BLaER1 (cell line): ENCODE results near the gene TPRN.

Experiments
- H3K27ac ChIP-seq: shearing (Covaris generic); formaldehyde crosslinking; 2 replicates; pipeline ENCODE4 v1.8.1; 2022
- H3K27me3 ChIP-seq: shearing (Covaris generic); formaldehyde crosslinking; 2 replicates; pipeline ENCODE4 v1.8.1; 2022
- H3K36me3 ChIP-seq: shearing (Covaris generic); formaldehyde crosslinking; 2 replicates; pipeline ENCODE4 v1.8.1; 2022
- H3K4me1 ChIP-seq: shearing (Covaris generic); formaldehyde crosslinking; 2 replicates; pipeline ENCODE4 v1.8.1; 2022
- H3K4me2 ChIP-seq: shearing (Covaris generic); formaldehyde crosslinking; 2 replicates; pipeline ENCODE4 v1.8.1; 2022
- H3K4me3 ChIP-seq: shearing (Covaris generic); formaldehyde crosslinking; 2 replicates; pipeline ENCODE4 v1.8.1; 2022
- H3K9ac ChIP-seq: shearing (Covaris generic); formaldehyde crosslinking; 2 replicates; pipeline ENCODE4 v1.8.1; 2022
- H3K9me3 ChIP-seq: shearing (Covaris generic); formaldehyde crosslinking; 2 replicates; pipeline ENCODE4 v1.8.1; 2022
- H4K20me1 ChIP-seq: shearing (Covaris generic); formaldehyde crosslinking; 2 replicates; pipeline ENCODE4 v1.8.1; 2022
- Cebpa-rat ChIP-seq: shearing (Covaris generic); IDR thresholded peaks from 2 replicates; pipeline ENCODE4 v1.8.1; 2022

The TPRN gene

DNA sequence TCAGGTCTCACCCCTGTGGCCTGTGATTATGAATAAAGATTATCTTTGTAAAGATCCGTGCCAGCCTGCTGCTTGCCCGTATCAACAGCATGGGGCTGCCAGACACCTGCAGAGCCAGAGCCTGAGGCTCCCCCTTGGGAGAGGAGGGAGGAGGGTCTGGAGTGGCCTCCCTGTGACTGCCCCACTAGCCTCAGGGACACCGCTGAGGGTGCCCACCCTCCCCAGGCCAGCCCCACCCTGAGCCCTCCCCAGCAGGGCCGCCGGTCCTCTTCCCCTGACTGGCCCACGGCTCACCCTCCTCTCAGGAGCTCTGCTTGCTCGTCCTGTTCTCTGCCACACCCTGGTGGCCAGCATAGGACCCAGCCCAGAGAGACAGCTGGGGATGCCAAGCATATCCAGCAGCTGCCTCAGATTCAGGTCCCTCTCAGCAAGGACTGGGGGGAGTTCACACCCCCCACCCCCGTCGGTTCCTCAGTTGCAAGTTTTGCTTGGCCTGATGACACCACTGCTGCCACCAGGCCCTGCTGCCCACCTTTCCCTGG is 10.2 kb downstream of the TPRN start:
- no peak for TF ChIP-seq Cebpa-rat
- Histone ChIP-seq H3K27ac (peak overlapping the region; percentile 91), H4K20me1 (peaks cover 89% of the 10 kb centered on the region), H3K9ac (peak overlapping the region; percentile 85), H3K4me3 (peak overlapping the region; percentile 87), H3K4me1 (peaks cover 78% of the 10 kb centered on the region), H3K36me3 (peaks cover 63% of the 10 kb centered on the region), H3K9me3 (no peaks in the 10 kb centered on the region), H3K4me2 (peak overlapping the region; percentile 100), H3K27me3 (no peaks in the 10 kb centered on the region)

DNA sequence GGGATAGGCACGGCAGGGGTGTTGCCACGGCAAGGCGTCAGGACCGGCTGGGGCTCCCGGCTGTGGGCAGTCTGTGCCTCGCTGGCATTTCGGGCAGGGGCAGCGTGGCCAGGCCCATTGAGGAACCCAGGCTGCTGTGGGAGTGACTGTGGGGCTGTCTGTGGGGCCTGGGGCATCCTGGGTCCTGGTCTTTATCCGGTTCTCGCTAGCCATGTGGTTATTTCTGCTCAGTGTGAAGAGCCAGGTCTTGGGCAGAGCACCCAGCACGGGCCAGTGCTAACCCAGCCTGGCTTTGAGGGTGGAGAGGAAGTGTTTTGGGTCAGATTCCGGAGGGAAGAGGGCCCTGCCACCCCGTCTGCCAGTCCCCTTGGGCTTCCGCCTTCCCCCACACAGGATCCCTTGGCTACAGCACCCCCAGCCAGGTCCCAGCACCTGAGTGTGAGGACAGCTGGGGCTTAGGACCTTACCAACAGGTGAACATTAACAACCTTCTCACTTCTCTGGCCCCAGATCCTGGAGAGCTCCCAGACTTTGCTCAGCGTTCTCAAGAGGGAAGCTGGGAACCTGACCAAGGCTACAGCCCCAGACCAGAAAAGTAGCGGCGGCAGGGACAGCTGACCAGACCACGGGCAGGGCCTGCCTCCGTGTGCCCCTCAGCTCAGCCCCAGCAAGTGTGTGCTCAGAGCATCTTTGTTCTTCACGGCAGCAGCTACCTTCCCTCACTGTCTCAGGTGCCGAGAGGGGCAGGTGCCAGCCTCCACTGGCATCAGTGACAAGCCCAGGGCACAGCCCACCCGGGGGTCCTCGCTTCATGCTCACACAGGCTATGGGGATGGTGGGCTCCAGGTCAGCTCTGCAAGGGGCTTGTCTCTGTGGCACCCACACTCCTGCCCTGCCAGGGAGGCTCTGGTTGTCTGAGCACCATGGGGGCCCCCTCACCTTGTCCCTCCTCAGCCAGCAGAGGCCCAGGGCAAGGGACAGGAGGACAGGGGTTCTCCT is 10.9 kb downstream of the TPRN start:
- Histone ChIP-seq H3K4me1 (peaks cover 76% of the 10 kb centered on the region), H3K4me3 (peak overlapping the region; percentile 87), H3K36me3 (peaks cover 68% of the 10 kb centered on the region), H3K4me2 (peak overlapping the region; percentile 100), H3K27me3 (no peaks in the 10 kb centered on the region), H4K20me1 (peaks cover 89% of the 10 kb centered on the region), H3K9me3 (no peaks in the 10 kb centered on the region), H3K9ac (peak overlapping the region; percentile 85), H3K27ac (peak overlapping the region; percentile 91)
- no peak for TF ChIP-seq Cebpa-rat

DNA sequence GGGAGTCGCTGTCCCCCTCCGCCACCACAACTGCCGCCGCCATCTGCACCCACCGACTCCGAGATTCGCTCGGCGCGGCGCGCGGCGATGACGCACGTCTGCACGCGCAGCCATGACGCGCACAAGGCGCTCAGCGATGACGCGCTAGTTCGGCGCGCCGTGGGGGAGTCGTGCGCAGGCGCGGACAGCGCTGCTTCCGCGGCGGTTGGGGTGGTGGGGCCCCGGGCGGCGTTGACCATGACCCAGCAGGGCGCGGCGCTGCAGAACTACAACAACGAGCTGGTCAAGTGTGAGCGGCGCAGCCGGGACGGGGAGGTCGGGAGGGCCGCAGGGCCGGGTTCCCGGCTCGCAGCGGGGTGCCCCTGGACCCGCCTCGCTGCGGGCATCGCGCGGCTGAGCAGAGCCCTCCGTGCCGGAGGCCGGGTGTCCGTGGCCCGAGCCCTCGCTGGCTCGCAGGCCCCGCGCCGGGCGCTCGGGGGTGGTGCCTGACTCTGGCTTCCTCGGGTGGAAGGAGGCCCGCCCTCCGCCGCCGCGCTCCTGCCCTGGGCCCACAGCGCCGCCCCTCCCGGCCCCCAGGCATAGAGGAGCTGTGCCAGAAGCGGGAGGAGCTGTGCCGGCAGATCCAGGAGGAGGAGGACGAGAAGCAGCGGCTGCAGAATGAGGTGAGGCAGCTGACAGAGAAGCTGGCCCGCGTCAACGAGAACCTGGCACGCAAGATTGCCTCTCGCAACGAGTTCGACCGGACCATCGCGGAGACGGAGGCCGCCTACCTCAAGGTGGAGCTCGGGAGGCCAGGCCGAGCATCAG is 11.8 kb downstream of the TPRN start, which contains the start of the genes ANAPC2 and SSNA1:
Gene ANAPC2 (minus strand): TSS at position 71 of the 807 bp plus-strand sequence. CDS start 28 bp downstream, at position 43.
Gene SSNA1 (plus strand): TSS at position 187 of the 807 bp plus-strand sequence. CDS start 51 bp downstream, at position 238.
- Histone ChIP-seq H3K4me1 (peaks cover 67% of the 10 kb centered on the region), H3K36me3 (peaks cover 77% of the 10 kb centered on the region)

DNA sequence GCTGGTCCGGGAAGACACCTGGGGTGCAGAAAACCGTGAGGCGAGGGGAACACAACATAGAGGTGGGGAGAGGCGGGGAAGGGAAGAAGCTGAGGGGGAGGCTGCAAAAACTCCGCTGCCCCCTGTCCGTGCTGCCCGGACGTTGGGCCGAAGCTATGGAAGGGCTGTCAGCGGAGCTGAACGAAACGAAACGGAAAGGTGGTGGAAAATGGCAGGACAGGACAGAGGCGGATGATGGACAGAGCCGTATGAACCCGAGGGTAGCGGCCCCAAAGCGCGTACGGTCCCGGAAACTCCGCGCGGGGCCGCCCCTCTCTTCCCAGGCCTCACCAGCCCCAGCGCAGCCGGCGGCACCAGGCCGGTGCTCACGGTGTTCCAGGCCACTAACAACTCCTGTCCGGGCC is 12.5 kb downstream of the TPRN start:
- Histone ChIP-seq H3K9me3 (no peaks in the 10 kb centered on the region), H3K4me2 (peak overlapping the region; percentile 99), H3K4me1 (peaks cover 61% of the 10 kb centered on the region), H3K4me3 (peak overlapping the region; percentile 87), H3K9ac (peak overlapping the region; percentile 85), H4K20me1 (peaks cover 80% of the 10 kb centered on the region), H3K27ac (peak overlapping the region; percentile 91), H3K36me3 (peaks cover 79% of the 10 kb centered on the region), H3K27me3 (no peaks in the 10 kb centered on the region)
- no peak for TF ChIP-seq Cebpa-rat

More for the DNA sequence above, 11.8 kb downstream of the TPRN start, which contains the start of the genes ANAPC2 and SSNA1:
- no peak for TF ChIP-seq Cebpa-rat
- Histone ChIP-seq H3K4me2 (peak within 1 kb of the TSS; percentile 100), H3K9ac (peak within 1 kb of the TSS; percentile 85), H3K27ac (peak within 1 kb of the TSS; percentile 91), H4K20me1 (peaks cover 86% of the 10 kb centered on the region), H3K4me3 (peak within 1 kb of the TSS; percentile 87), H3K27me3 (no peaks in the 10 kb centered on the region), H3K9me3 (no peaks in the 10 kb centered on the region)

DNA sequence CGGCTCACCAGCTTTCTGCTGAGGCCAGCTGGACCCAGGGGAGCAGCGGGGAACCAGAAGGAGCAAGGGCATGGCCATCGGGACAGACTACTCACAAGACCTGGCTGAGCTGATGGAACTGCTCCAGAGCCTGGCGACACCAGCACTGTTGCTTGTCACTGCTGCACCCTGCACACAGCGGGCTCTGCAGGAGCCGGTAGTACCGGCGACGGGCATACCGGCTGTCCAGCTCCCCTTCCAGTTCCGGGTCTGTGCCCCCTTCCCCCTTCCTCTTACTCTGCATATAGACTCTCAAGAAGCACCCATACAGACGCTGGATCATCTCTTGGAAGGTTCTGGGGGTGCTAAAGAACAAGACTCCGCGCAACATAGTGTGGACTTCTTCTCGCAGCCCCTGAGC is 13.2 kb downstream of the TPRN start:
- peaks cover 54% of the 10 kb centered on the region for H3K4me1 ChIP-seq
- H3K9me3 ChIP-seq: no peaks in the 10 kb centered on the region
- no peaks in the 10 kb centered on the region for H3K27me3 ChIP-seq
- H3K36me3 ChIP-seq: peaks cover 79% of the 10 kb centered on the region
- peak overlapping the region; percentile 85 for H3K9ac ChIP-seq
- H3K4me2 ChIP-seq: peak overlapping the region; percentile 99
- no peak overlapping the region for H3K27ac ChIP-seq
- H3K4me3 ChIP-seq: peak overlapping the region; percentile 87
- no peak for TF ChIP-seq Cebpa-rat
- peaks cover 76% of the 10 kb centered on the region for H4K20me1 ChIP-seq

DNA sequence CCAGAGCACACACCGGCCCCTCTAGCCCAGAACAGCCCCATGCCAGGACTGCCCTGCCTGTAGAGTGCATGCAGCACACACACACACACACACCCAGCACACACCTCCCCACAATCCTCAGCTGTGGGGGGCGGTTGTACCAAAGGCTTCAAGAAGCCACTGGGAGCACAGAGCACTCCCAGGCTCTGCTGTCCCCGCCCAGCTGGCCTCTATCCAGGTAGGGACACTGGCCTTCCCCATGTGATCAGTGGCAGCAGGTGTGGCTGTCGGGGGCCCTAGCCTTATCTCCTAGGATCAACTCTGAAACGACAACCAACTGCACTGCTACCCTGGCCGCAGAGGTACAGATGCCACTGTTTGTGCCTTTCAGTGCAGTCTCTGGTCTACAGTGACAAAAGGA is 14.2 kb downstream of the TPRN start:
- H3K27me3 ChIP-seq: no peaks in the 10 kb centered on the region
- peak overlapping the region; percentile 99 for H3K4me2 ChIP-seq
- no peak overlapping the region for H3K27ac ChIP-seq
- peaks cover 44% of the 10 kb centered on the region for H3K4me1 ChIP-seq
- H3K9ac ChIP-seq: peak overlapping the region; percentile 85; the same call in 1 of the 2 replicates
- H4K20me1 ChIP-seq: peaks cover 69% of the 10 kb centered on the region
- peak overlapping the region; percentile 87; the same call in 1 of the 2 replicates for H3K4me3 ChIP-seq
- no peak for TF ChIP-seq Cebpa-rat
- H3K9me3 ChIP-seq: no peaks in the 10 kb centered on the region
- peaks cover 79% of the 10 kb centered on the region for H3K36me3 ChIP-seq

DNA sequence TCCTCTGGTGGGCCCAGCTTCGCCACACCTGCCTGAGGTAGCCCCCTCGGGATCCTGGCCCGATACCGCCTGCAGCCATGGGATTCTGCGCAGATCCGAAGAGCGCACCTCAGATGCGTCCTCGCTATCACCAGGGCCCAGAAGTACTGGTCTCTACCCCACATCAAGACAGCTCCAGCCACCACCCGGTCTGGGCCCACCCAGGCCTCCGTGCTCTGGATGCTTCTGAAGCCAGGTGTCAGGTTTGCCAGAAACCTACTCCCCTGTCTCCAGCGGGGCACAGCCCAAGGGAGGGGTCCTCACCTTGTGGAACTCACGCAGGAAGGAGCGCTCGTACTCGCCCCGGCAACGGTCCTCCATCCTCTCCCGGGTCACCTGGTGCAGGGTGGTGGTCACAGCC is 14.6 kb downstream of the TPRN start:
- peaks cover 40% of the 10 kb centered on the region for H3K4me1 ChIP-seq
- H3K27ac ChIP-seq: no peak overlapping the region
- H3K4me2 ChIP-seq: peak overlapping the region; percentile 99
- H3K4me3 ChIP-seq: peak overlapping the region; percentile 87; the same call in 1 of the 2 replicates
- peaks cover 65% of the 10 kb centered on the region for H4K20me1 ChIP-seq
- H3K9me3 ChIP-seq: no peaks in the 10 kb centered on the region
- H3K9ac ChIP-seq: no peak overlapping the region
- peaks cover 79% of the 10 kb centered on the region for H3K36me3 ChIP-seq
- no peak for TF ChIP-seq Cebpa-rat
- no peaks in the 10 kb centered on the region for H3K27me3 ChIP-seq

DNA sequence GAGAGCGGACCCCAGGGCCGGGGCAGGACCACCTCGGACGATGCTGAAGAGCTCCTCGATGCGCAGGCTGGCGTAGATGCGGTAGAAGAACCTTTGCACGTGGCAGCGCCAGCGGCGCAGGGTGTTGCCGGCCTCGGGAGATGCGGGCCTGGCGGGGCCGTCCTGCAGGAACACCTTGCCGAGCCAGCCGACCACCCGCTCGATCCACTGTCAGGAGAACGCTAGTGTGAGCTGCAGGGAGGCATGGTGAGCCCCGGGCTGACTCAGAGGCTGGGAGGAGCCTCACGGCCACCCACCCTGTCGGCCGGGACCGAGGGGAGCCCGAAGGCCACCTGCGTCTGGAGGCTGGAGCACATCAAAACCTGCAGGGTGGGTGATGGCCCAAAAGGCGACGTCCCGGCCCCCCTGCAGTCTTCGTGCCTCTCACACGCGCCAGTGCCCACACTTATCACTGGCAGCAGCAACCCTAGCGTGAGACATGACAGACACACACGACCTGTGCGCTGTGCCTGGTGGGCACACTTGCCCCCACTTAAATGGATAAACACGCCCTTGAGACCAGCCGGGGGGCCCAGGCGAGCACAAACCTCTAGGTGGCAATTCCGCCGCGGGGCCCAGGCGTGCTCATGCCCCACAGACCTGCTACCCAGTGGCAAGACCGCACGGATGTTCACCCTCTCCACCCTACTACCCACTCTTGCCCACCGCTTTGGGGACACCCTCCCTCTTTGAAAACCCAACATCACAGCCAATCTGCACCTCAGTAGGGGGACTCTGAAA is 15.5 kb downstream of the TPRN start:
- H3K9me3 ChIP-seq: no peaks in the 10 kb centered on the region
- peaks cover 31% of the 10 kb centered on the region for H3K4me1 ChIP-seq
- H3K9ac ChIP-seq: no peak overlapping the region
- no peak overlapping the region for H3K4me3 ChIP-seq
- no peak overlapping the region for H3K27ac ChIP-seq
- TF ChIP-seq Cebpa-rat: no peak
- no peaks in the 10 kb centered on the region for H3K27me3 ChIP-seq
- peaks cover 56% of the 10 kb centered on the region for H4K20me1 ChIP-seq
- peaks cover 80% of the 10 kb centered on the region for H3K36me3 ChIP-seq
- no peak overlapping the region for H3K4me2 ChIP-seq
